Suprapubic skin (tissue), 4 donors: Measurements from ENCODE around the gene IFNB1. TPM values are rescaled to one million over a fixed set of nuclear protein-coding genes. Genes with fewer than 3 reads are reported as not detected.

Experiments
- DNase-seq, 2 donors: peaks; one replicate each; pipeline ENCODE4 v3.0.0-alpha.2; 2019; ENCODE audit warnings: low spot score in 2 of 2
- H3K27ac ChIP-seq: fragments of 200-600 bp; sonication (generic); one replicate; pipeline ENCODE4 v1.5.1; 2019
- H3K27me3 ChIP-seq: fragments of 200-600 bp; sonication (generic); one replicate; pipeline ENCODE4 v1.5.1; 2019
- H3K36me3 ChIP-seq: fragments of 200-600 bp; sonication (generic); one replicate; pipeline ENCODE4 v1.5.1; 2019
- H3K4me1 ChIP-seq: fragments of 200-600 bp; sonication (generic); one replicate; pipeline ENCODE4 v1.5.1; 2019
- H3K4me3 ChIP-seq: fragments of 200-600 bp; sonication (generic); one replicate; pipeline ENCODE4 v1.5.1; 2019; ENCODE audit warnings: mild to moderate bottlenecking
- H3K9me3 ChIP-seq: fragments of 200-600 bp; sonication (generic); one replicate; pipeline ENCODE4 v1.5.1; 2019
- CTCF ChIP-seq, 2 donors: fragments of 200-600 bp in 1 of 2; fragments of 450-650 bp in 1 of 2; sonication (generic) in 1 of 2; IDR thresholded peaks; one replicate each; pipeline ENCODE4 v1.5.1; 2016 to 2019; ENCODE audit warnings: antibody characterized with exemption in 2 of 2, mild to moderate bottlenecking in 1 of 2, moderate library complexity in 1 of 2
- EP300 ChIP-seq: sonication (generic); formaldehyde crosslinking; IDR thresholded peaks from one replicate; pipeline ENCODE4 v1.6.1; 2017; ENCODE audit warnings: antibody characterized with exemption
- POLR2A ChIP-seq, 2 donors: fragments of 450-650 bp; IDR thresholded peaks; one replicate each; pipeline ENCODE4 v1.6.1; 2017; ENCODE audit warnings: antibody characterized with exemption in 2 of 2, mild to moderate bottlenecking in 2 of 2, moderate library complexity in 2 of 2
- POLR2AphosphoS5 ChIP-seq, 3 donors: sonication (generic); formaldehyde crosslinking; IDR thresholded peaks; one replicate each; pipeline ENCODE4 v1.6.1; 2017; ENCODE audit warnings: antibody characterized with exemption in 3 of 3
- WGBS: methylation state at CpG from one replicate; pipeline ENCODE4 v1.1.5; 2018; 5-methylcytosine and 5-hydroxymethylcytosine counted together
- total RNA-seq, 4 donors: library from RNA; depleted of rRNA; stranded (reverse); fragments of >200 nt; gene quantifications; one replicate each; pipeline ENCODE4 v1.1.0, GENCODE V29; 2016

Gene IFNB1
- total RNA-seq, 4 donors from 2014 or later = not detected

- H3K27ac ChIP-seq = no peak overlapping the region
- no peaks in the 10 kb centered on the region for H3K36me3 ChIP-seq
- TF ChIP-seq POLR2AphosphoS5 (IDR thresholded peaks at IDR 0.05) (no peak), EP300 (no peak), CTCF (IDR thresholded peaks at IDR 0.05) (no peak), POLR2A (IDR thresholded peaks at IDR 0.05) (no peak)
- 71% methylated on average over 3 of the region's 3 CpGs for WGBS
- H3K4me3 ChIP-seq = no peak overlapping the region
- peaks cover 6% of the 10 kb centered on the region for H3K27me3 ChIP-seq
- no peaks in the 10 kb centered on the region for H3K9me3 ChIP-seq
- no peak for DNase-seq
- peaks cover under 1% of the 10 kb centered on the region for H3K4me1 ChIP-seq
These were observed 2.3 kb downstream of the IFNB1 start for GRCh38 chr9:21075484-21075883.

- Histone ChIP-seq H3K27me3 (peaks cover 6% of the 10 kb centered on the region), H3K36me3 (no peaks in the 10 kb centered on the region), H3K9me3 (no peaks in the 10 kb centered on the region), H3K4me3 (no peak overlapping the region), H3K27ac (no peak overlapping the region), H3K4me1 (peaks cover 8% of the 10 kb centered on the region)
- DNase-seq = no peak
- no peak for TF ChIP-seq POLR2A (IDR thresholded peaks at IDR 0.05)
These were observed 6.8 kb downstream of the IFNB1 start for GRCh38 chr9:21070906-21071305.

- peaks cover 8% of the 10 kb centered on the region for H3K4me1 ChIP-seq
- H3K9me3 ChIP-seq = no peaks in the 10 kb centered on the region
- DNase-seq = no peak
- H3K27me3 ChIP-seq = peaks cover 3% of the 10 kb centered on the region
- TF ChIP-seq EP300 = no peak
- peak in 1 of 2 donors; percentile 23 for TF ChIP-seq CTCF (IDR thresholded peaks at IDR 0.05)
- TF ChIP-seq POLR2AphosphoS5 (IDR thresholded peaks at IDR 0.05) = no peak
- no peak overlapping the region for H3K27ac ChIP-seq
- WGBS = 6% methylated on average over 4 of the region's 4 CpGs
- no peak overlapping the region for H3K4me3 ChIP-seq
- H3K36me3 ChIP-seq = no peaks in the 10 kb centered on the region
These were observed 7.6 kb downstream of the IFNB1 start for GRCh38 chr9:21070171-21070571.

- H3K9me3 ChIP-seq = no peaks in the 10 kb centered on the region
- WGBS = 40% methylated on average over 2 of the region's 2 CpGs
- TF ChIP-seq POLR2AphosphoS5 (IDR thresholded peaks at IDR 0.05) (no peak), POLR2A (IDR thresholded peaks at IDR 0.05) (no peak), CTCF (IDR thresholded peaks at IDR 0.05) (no peak), EP300 (no peak)
- no peak for DNase-seq
- H3K27me3 ChIP-seq = no peaks in the 10 kb centered on the region
- H3K36me3 ChIP-seq = no peaks in the 10 kb centered on the region
- H3K4me1 ChIP-seq = peaks cover 6% of the 10 kb centered on the region
- H3K4me3 ChIP-seq = no peak overlapping the region
- H3K27ac ChIP-seq = no peak overlapping the region
These were observed 16.7 kb downstream of the IFNB1 start for GRCh38 chr9:21060919-21061561.

- Histone ChIP-seq H3K9me3 (no peaks in the 10 kb centered on the region), H3K4me3 (no peak overlapping the region), H3K27me3 (no peaks in the 10 kb centered on the region), H3K27ac (no peak overlapping the region), H3K4me1 (peaks cover 6% of the 10 kb centered on the region), H3K36me3 (no peaks in the 10 kb centered on the region)
- DNase-seq = no peak
- TF ChIP-seq POLR2AphosphoS5 (IDR thresholded peaks at IDR 0.05) = no peak
- no peak for TF ChIP-seq CTCF (IDR thresholded peaks at IDR 0.05)
- no peak for TF ChIP-seq POLR2A (IDR thresholded peaks at IDR 0.05)
- TF ChIP-seq EP300 = no peak
- WGBS = 19% methylated on average over 1 of the region's 1 CpG
These were observed 20.8 kb downstream of the IFNB1 start for GRCh38 chr9:21056931-21057330.

GRCh38 chr9:21053851-21054250, 23.9 kb downstream of the IFNB1 start:
- Histone ChIP-seq H3K9me3 (no peaks in the 10 kb centered on the region), H3K27ac (no peak overlapping the region), H3K36me3 (no peaks in the 10 kb centered on the region), H3K4me1 (no peaks in the 10 kb centered on the region), H3K27me3 (no peaks in the 10 kb centered on the region), H3K4me3 (no peak overlapping the region)
- no peak for TF ChIP-seq POLR2A (IDR thresholded peaks at IDR 0.05)
- TF ChIP-seq POLR2AphosphoS5 (IDR thresholded peaks at IDR 0.05) = no peak
- no peak for TF ChIP-seq CTCF (IDR thresholded peaks at IDR 0.05)
- no peak for TF ChIP-seq EP300
- WGBS = 44% methylated on average over 2 of the region's 2 CpGs
- no peak for DNase-seq
